Measurements from ENCODE around the gene YY2.

The YY2 gene

GRCh38 chrX:21875013-21875412 is 19.2 kb downstream of the YY2 start:
- DNase-seq: no peak

GRCh38 chrX:21881881-21882574 is 26.2 kb downstream of the YY2 start:
- no peak for DNase-seq

- DNase-seq: no peak
Observed at GRCh38 chrX:21883258-21883657, 27.5 kb downstream of the YY2 start.

GRCh38 chrX:21885568-21885967 is 29.8 kb downstream of the YY2 start:
- DNase-seq: no peak

GRCh38 chrX:21905313-21905712 is 49.5 kb downstream of the YY2 start:
- DNase-seq: no peak

- DNase-seq: no peak
Observed at GRCh38 chrX:21905953-21906352, 50.2 kb downstream of the YY2 start.

- DNase-seq: no peak
Observed at GRCh38 chrX:21907260-21907659, 51.5 kb downstream of the YY2 start.

Measured in activated gamma-delta T cell (primary cell).